Spleen (tissue), 11 donors: ENCODE measurements around the gene TMEM127. TPM values are rescaled to one million over a fixed set of nuclear protein-coding genes. Genes with fewer than 3 reads are reported as not detected.
A peak's percentile ranks its signal among the peaks of the same experiment; 100 is the strongest.

Source experiments
- DNase-seq: peaks from one replicate; pipeline ENCODE4 v3.0.0-alpha.2; 2020
- H3K27ac ChIP-seq, 8 donors: fragments of 200-600 bp; sonication (generic) in 7 of 8; 1 replicate in 4 of 8; 2 replicates in 4 of 8; pipeline versions ENCODE4 v1.5.0 to v1.8.0; 2016 to 2021; ENCODE audit warnings: inconsistent platforms in 4 of 8, mild to moderate bottlenecking in 4 of 8, moderate library complexity in 1 of 8
- H3K27me3 ChIP-seq, 7 donors: fragments of 200-600 bp; sonication (generic) in 6 of 7; replicated peaks in 1 of 7; 1 replicate in 4 of 7; 2 replicates in 3 of 7; pipeline versions ENCODE4 v1.5.0 to v1.8.0; 2016 to 2021; ENCODE audit warnings: inconsistent platforms in 3 of 7, mild to moderate bottlenecking in 1 of 7
- H3K36me3 ChIP-seq, 6 donors: fragments of 200-600 bp; sonication (generic) in 5 of 6; 1 replicate in 4 of 6; 2 replicates in 2 of 6; pipeline versions ENCODE4 v1.5.0 to v1.8.0; 2016 to 2021; ENCODE audit warnings: inconsistent platforms in 2 of 6
- H3K4me1 ChIP-seq, 6 donors: fragments of 200-600 bp; sonication (generic) in 5 of 6; 1 replicate in 3 of 6; 2 replicates in 3 of 6; pipeline versions ENCODE4 v1.5.0 to v1.8.0; 2016 to 2021; ENCODE audit warnings: inconsistent platforms in 3 of 6
- H3K4me3 ChIP-seq, 8 donors: fragments of 200-600 bp; sonication (generic) in 7 of 8; 1 replicate in 4 of 8; 2 replicates in 4 of 8; pipeline versions ENCODE4 v1.5.0 to v1.8.0; 2016 to 2021; ENCODE audit warnings: inconsistent platforms in 4 of 8, mild to moderate bottlenecking in 4 of 8, moderate library complexity in 2 of 8
- H3K9me3 ChIP-seq, 8 donors: fragments of 200-600 bp; sonication (generic) in 7 of 8; 1 replicate in 4 of 8; 2 replicates in 4 of 8; pipeline versions ENCODE4 v1.5.0 to v1.8.0; 2016 to 2021; ENCODE audit warnings: inconsistent platforms in 4 of 8
- CTCF ChIP-seq, 11 experiments: fragments of 200-600 bp in 7 of 11; fragments of 450-650 bp in 4 of 11; sonication (generic) in 4 of 11; IDR thresholded peaks in 8 of 11; conservative IDR thresholded peaks in 3 of 11; 1 replicate in 7 of 11; 2 replicates in 4 of 11; pipeline versions ENCODE4 v1.4.0 to v1.8.0; 2016 to 2021; ENCODE audit warnings: antibody characterized with exemption in 11 of 11, inconsistent platforms in 4 of 11, mild to moderate bottlenecking in 1 of 11
- POLR2A ChIP-seq, 3 donors: fragments of 450-650 bp; IDR thresholded peaks; one replicate each; pipeline ENCODE4 v1.5.1; 2017; ENCODE audit warnings: antibody characterized with exemption in 3 of 3, mild to moderate bottlenecking in 1 of 3
- POLR2AphosphoS5 ChIP-seq, 3 donors: sonication (generic); formaldehyde crosslinking; IDR thresholded peaks; one replicate each; pipeline ENCODE4 v1.5.1; 2017; ENCODE audit warnings: antibody characterized with exemption in 3 of 3
- WGBS, 5 donors: extraction: QIAGEN DNeasy Blood & Tissue Kit in 3 of 5; methylation state at CpG; one replicate each; pipeline versions ENCODE4 v1.1.5 to v1.1.7; 2013 to 2018; 5-methylcytosine and 5-hydroxymethylcytosine counted together
- intact Hi-C: fragments of 100-400 bp; cut with DNase I; formaldehyde crosslinking; loops from one replicate; pipeline ENCODE4 v1.15.0; 2023; ENCODE audit warnings: low total_unique reads
- polyA plus RNA-seq, 3 donors: library from polyadenylated mRNA; stranded (reverse); fragments of 200-250 nt; gene quantifications; one replicate each; pipeline ENCODE4 v1.2.1, GENCODE V29; 2013
- total RNA-seq, 7 donors: library from RNA; depleted of rRNA in 3 of 7; stranded (reverse); fragments of >200 nt in 3 of 7; fragmentation: NEBNext Ultra II Directional in 4 of 7; extraction: Animal tissue kit (Norgen Biotek cat#: 25700) in 4 of 7; gene quantifications; one replicate each; pipeline versions ENCODE4 v1.1.0 to v1.2.1, GENCODE V29; 2016 to 2021
- donor health status: healthy with polysubstance abuse.
- donor health status: DM: no; HTN: no; CAD: no; lungs with moderate emphysema.
- donor health status: DM: no; HTN: no; CAD: no.
- donor health status: Bipolar disorder and iron deficiency.
- donor health status: healthy.
- donor health status: DM: no; HTN: no; CAD: no.
- donor health status: DM: yes; HTN: yes; CAD: no.

Gene TMEM127
- total and polyA plus RNA-seq, 10 donors = 7.5 to 83.3 (median 65.1) TPM

GRCh38 chr2:96205888-96206287 is 59.9 kb downstream of the TMEM127 start:
- no peaks in the 10 kb centered on the region for H3K9me3 ChIP-seq
- H3K27ac ChIP-seq = peak overlapping the region in 7 of 8 donors; percentile 4 to 80 (median 69)
- H3K4me3 ChIP-seq = peak overlapping the region in 3 of 8 donors; percentile 5 to 49 (median 15)
- H3K27me3 ChIP-seq = no peaks in the 10 kb centered on the region
- H3K36me3 ChIP-seq = no peaks in the 10 kb centered on the region
- TF ChIP-seq POLR2AphosphoS5 (IDR thresholded peaks at IDR 0.05) (no peak), CTCF (IDR thresholded peaks at IDR 0.05 in 8 of 11, conservative IDR thresholded peaks at IDR 0.05 in 3 of 11) (no peak), POLR2A (IDR thresholded peaks at IDR 0.05) (no peak)
- DNase-seq = no peak
- H3K4me1 ChIP-seq = peaks cover 62 to 88% (median 80%) of the 10 kb centered on the region in 6 donors
- intact Hi-C loops = loop anchor here (5.0 kb wide), 1 partner anchor 61 kb away; the partner anchor contains the start of genes CIAO1 and TMEM127

- Histone ChIP-seq H3K4me1 (peaks cover 67 to 89% (median 84%) of the 10 kb centered on the region in 6 donors), H3K4me3 (peak overlapping the region in 2 of 8 donors; percentile 15 to 49), H3K27ac (peak overlapping the region in 7 of 8 donors; percentile 45 to 80 (median 69)), H3K36me3 (no peaks in the 10 kb centered on the region), H3K27me3 (no peaks in the 10 kb centered on the region), H3K9me3 (no peaks in the 10 kb centered on the region)
- WGBS, 5 donors = 24 to 55% (median 42%) methylated on average over 6 of the region's 6 CpGs
- TF ChIP-seq POLR2A (IDR thresholded peaks at IDR 0.05) (no peak), POLR2AphosphoS5 (IDR thresholded peaks at IDR 0.05) (no peak), CTCF (IDR thresholded peaks at IDR 0.05 in 8 of 11, conservative IDR thresholded peaks at IDR 0.05 in 3 of 11) (no peak)
- no peak for DNase-seq
- intact Hi-C loops = loop anchor here (5.0 kb wide), 1 partner anchor 62 kb away; the partner anchor contains the start of genes CIAO1 and TMEM127
These were observed 60.8 kb downstream of the TMEM127 start for GRCh38 chr2:96204836-96205624.

- peak overlapping the region in 3 of 8 donors; percentile 12 to 49 (median 14) for H3K4me3 ChIP-seq
- no peaks in the 10 kb centered on the region for H3K9me3 ChIP-seq
- intact Hi-C loops = no loop called here
- TF ChIP-seq CTCF (IDR thresholded peaks at IDR 0.05 in 8 of 11, conservative IDR thresholded peaks at IDR 0.05 in 3 of 11) (no peak), POLR2AphosphoS5 (IDR thresholded peaks at IDR 0.05) (no peak), POLR2A (IDR thresholded peaks at IDR 0.05) (no peak)
- peak overlapping the region in 7 of 8 donors; percentile 45 to 80 (median 69) for H3K27ac ChIP-seq
- no peaks in the 10 kb centered on the region for H3K27me3 ChIP-seq
- no peak for DNase-seq
- peaks cover 59 to 94% (median 91%) of the 10 kb centered on the region in 6 donors for H3K4me1 ChIP-seq
- 59 to 74% (median 73%) methylated on average over 9 of the region's 9 CpGs for WGBS, 5 donors
- H3K36me3 ChIP-seq = no peaks in the 10 kb centered on the region
These were observed 62.4 kb downstream of the TMEM127 start for GRCh38 chr2:96203130-96204028.
